Gastroesophageal sphincter (tissue), 4 donors: ENCODE results near the gene CLCN2. TPM values are rescaled to one million over a fixed set of nuclear protein-coding genes. Genes with fewer than 3 reads are reported as not detected.

ENCODE experiments used
- ATAC-seq: fragments of 150-250 bp; one replicate; pipeline ENCODE4 v1.9.1; 2016; ENCODE audit warnings: mild to moderate bottlenecking, moderate library complexity
- H3K27ac ChIP-seq, 4 donors: fragments of 200-600 bp; sonication (generic) in 3 of 4; 1 replicate in 3 of 4; 2 replicates in 1 of 4; pipeline ENCODE4 v1.5.1; 2016 to 2019
- H3K27me3 ChIP-seq: fragments of 200-600 bp; sonication (generic); one replicate; pipeline ENCODE4 v1.5.1; 2019
- H3K36me3 ChIP-seq, 2 donors: fragments of 200-600 bp; sonication (generic); one replicate each; pipeline ENCODE4 v1.5.1; 2019; ENCODE audit warnings: control low read depth in 1 of 2
- H3K4me1 ChIP-seq, 3 donors: fragments of 200-600 bp; sonication (generic); 1 replicate in 2 of 3; 2 replicates in 1 of 3; pipeline ENCODE4 v1.5.1; 2016 to 2019; ENCODE audit warnings: control low read depth in 2 of 3
- H3K4me3 ChIP-seq, 2 donors: fragments of 200-600 bp; sonication (generic); one replicate each; pipeline ENCODE4 v1.5.1; 2019; ENCODE audit warnings: mild to moderate bottlenecking in 1 of 2, moderate library complexity in 1 of 2
- H3K9me3 ChIP-seq, 3 donors: fragments of 200-600 bp; sonication (generic); one replicate each; pipeline ENCODE4 v1.5.1; 2017 to 2019; ENCODE audit warnings: control low read depth in 2 of 3
- EP300 ChIP-seq: sonication (generic); formaldehyde crosslinking; IDR thresholded peaks from one replicate; pipeline ENCODE4 v1.6.1; 2017; ENCODE audit warnings: antibody characterized with exemption, mild to moderate bottlenecking
- POLR2A ChIP-seq, 2 donors: fragments of 450-650 bp; IDR thresholded peaks; one replicate each; pipeline ENCODE4 v1.6.1; 2017; ENCODE audit warnings: antibody characterized with exemption in 2 of 2, mild to moderate bottlenecking in 2 of 2, moderate library complexity in 1 of 2
- POLR2AphosphoS5 ChIP-seq: sonication (generic); formaldehyde crosslinking; IDR thresholded peaks from one replicate; pipeline ENCODE4 v1.6.1; 2017; ENCODE audit warnings: antibody characterized with exemption
- WGBS, 2 donors: methylation state at CpG; one replicate each; pipeline ENCODE4 v1.1.5; 2018; ENCODE audit warnings: low coverage in 1 of 2; 5-methylcytosine and 5-hydroxymethylcytosine counted together
- total RNA-seq, 4 donors: library from RNA; depleted of rRNA; stranded (reverse); fragments of >200 nt; gene quantifications; one replicate each; pipeline ENCODE4 v1.1.0, GENCODE V29; 2016
- TF ChIP-seq, protein P1 (sequence below), 4 experiments: fragments of 200-600 bp in 2 of 4; fragments of 450-650 bp in 2 of 4; sonication (generic) in 1 of 4; IDR thresholded peaks; one replicate each; pipeline ENCODE4 v1.5.1; 2017 to 2019; ENCODE audit warnings: antibody characterized with exemption in 4 of 4, mild to moderate bottlenecking in 2 of 4, moderate library complexity in 2 of 4

The CLCN2 gene
- total RNA-seq, 4 donors from 2014 or later: 2.0 to 6.8 (median 2.3) TPM

DNA sequence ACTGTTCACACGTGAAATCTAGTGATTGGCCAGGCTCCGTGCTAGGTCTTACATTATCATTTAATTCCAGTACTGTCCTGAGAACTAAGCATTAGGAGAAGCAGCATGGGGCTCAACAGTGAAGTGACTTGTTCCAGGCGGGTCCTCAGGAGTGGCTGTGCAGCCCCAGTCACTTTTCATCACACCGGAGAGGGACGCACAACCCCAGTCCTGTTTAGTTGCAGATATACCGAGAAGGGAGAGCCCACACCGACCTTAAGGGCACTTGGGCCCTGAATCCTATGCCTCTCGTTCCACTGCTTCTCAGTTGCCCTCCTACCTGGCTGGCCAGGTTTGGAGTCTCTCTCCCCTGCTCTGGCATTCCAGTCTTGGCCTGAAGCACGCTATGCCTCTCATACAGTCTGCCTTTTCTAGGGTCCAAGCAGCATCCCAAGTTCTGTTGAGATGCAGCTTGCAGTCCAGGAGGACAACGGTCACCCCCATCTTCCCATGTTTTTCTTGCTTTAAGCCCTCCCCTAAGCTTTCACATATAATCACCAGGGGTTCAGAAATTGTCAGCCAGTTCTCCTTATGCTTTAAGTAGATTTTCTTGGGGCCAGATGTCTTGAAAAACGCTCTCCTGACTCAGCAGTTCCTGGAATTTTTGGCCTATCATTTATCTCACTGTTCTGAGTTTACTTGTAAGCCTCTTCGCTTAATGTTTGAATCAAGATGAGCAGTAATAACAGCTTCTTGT lies 13.9 kb downstream of the CLCN2 start:
- no peaks in the 10 kb centered on the region for H3K27me3 ChIP-seq
- WGBS, 2 donors: 44 to 69% methylated on average over 5 to 10 of the region's 12 CpGs
- no peak for TF ChIP-seq POLR2A (IDR thresholded peaks at IDR 0.05)
- TF ChIP-seq, protein P1, sequence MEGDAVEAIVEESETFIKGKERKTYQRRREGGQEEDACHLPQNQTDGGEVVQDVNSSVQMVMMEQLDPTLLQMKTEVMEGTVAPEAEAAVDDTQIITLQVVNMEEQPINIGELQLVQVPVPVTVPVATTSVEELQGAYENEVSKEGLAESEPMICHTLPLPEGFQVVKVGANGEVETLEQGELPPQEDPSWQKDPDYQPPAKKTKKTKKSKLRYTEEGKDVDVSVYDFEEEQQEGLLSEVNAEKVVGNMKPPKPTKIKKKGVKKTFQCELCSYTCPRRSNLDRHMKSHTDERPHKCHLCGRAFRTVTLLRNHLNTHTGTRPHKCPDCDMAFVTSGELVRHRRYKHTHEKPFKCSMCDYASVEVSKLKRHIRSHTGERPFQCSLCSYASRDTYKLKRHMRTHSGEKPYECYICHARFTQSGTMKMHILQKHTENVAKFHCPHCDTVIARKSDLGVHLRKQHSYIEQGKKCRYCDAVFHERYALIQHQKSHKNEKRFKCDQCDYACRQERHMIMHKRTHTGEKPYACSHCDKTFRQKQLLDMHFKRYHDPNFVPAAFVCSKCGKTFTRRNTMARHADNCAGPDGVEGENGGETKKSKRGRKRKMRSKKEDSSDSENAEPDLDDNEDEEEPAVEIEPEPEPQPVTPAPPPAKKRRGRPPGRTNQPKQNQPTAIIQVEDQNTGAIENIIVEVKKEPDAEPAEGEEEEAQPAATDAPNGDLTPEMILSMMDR (IDR thresholded peaks at IDR 0.05): no peak
- no peak for TF ChIP-seq EP300
- no peak for TF ChIP-seq POLR2AphosphoS5
- H3K27ac ChIP-seq: no peak overlapping the region
- H3K4me3 ChIP-seq: no peak overlapping the region
- peaks cover 0 to 38% (median 5%) of the 10 kb centered on the region in 3 donors for H3K4me1 ChIP-seq
- ATAC-seq: no peak
- peaks cover 0 to 44% of the 10 kb centered on the region in 2 donors for H3K36me3 ChIP-seq
- no peaks in the 10 kb centered on the region for H3K9me3 ChIP-seq

DNA sequence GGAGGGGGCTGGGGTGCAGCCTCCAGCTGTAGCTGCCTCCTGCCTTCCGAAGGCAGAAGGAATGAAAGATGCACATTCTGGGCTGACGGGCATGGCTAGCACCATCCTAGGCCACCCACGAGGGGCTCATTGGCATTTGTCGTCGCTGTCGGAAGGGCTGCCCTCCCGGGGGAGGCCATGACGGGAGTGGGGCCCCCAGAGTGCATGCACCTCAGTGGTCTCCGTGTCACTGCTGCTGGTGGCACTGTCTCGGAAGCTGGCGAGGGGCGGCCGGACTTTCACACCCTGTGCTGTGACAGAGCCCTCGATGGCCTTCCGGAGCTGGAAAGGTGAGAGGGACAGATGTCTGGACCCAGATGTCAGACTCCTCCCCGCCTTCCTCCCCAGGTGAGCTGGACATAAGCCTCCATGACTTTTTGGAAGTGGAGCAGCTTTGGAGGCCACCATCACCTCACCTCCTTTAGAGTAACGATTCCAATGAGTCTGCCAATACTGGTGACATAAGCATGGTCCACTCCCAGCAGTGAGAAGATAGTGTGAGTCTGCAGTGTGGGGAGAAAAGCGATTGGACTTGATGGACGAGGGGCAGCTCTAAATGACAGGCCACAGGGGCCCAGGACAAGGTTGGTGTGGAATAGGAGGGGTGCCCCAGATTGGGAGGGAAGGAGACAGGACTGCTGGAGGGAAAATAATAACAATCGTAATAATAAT lies 14.8 kb downstream of the CLCN2 start:
- ATAC-seq: no peak
- Histone ChIP-seq H3K27ac (no peak overlapping the region), H3K9me3 (no peaks in the 10 kb centered on the region), H3K4me1 (peaks cover 0 to 32% (median 5%) of the 10 kb centered on the region in 3 donors), H3K4me3 (no peak overlapping the region), H3K36me3 (peaks cover 0 to 50% of the 10 kb centered on the region in 2 donors), H3K27me3 (no peaks in the 10 kb centered on the region)
- WGBS, 2 donors: 65 to 77% methylated on average over 2 to 15 of the region's 20 CpGs
- no peak for TF ChIP-seq EP300
- no peak for TF ChIP-seq POLR2AphosphoS5
- TF ChIP-seq, protein P1 (IDR thresholded peaks at IDR 0.05): no peak
- TF ChIP-seq POLR2A (IDR thresholded peaks at IDR 0.05): no peak

DNA sequence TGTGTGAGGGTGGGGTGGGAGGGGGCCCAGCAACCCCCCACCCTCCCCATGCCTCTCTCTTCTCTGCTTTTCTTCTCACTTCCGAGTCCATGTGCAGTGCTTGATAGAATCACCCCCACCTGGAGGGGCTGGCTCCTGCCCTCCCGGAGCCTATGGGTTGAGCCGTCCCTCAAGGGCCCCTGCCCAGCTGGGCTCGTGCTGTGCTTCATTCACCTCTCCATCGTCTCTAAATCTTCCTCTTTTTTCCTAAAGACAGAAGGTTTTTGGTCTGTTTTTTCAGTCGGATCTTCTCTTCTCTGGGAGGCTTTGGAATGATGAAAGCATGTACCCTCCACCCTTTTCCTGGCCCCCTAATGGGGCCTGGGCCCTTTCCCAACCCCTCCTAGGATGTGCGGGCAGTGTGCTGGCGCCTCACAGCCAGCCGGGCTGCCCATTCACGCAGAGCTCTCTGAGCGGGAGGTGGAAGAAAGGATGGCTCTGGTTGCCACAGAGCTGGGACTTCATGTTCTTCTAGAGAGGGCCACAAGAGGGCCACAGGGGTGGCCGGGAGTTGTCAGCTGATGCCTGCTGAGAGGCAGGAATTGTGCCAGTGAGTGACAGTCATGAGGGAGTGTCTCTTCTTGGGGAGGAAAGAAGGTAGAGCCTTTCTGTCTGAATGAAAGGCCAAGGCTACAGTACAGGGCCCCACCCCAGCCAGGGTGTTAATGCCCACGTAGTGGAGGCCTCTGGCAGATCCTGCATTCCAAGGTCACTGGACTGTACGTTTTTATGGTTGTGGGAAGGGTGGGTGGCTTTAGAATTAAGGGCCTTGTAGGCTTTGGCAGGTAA lies 15.9 kb downstream of the CLCN2 start:
- ATAC-seq: peak; percentile 76
- peak overlapping the region in 3 of 4 donors; percentile 14 to 48 (median 45) for H3K27ac ChIP-seq
- 28 to 45% methylated on average over 8 to 9 of the region's 14 CpGs for WGBS, 2 donors

DNA sequence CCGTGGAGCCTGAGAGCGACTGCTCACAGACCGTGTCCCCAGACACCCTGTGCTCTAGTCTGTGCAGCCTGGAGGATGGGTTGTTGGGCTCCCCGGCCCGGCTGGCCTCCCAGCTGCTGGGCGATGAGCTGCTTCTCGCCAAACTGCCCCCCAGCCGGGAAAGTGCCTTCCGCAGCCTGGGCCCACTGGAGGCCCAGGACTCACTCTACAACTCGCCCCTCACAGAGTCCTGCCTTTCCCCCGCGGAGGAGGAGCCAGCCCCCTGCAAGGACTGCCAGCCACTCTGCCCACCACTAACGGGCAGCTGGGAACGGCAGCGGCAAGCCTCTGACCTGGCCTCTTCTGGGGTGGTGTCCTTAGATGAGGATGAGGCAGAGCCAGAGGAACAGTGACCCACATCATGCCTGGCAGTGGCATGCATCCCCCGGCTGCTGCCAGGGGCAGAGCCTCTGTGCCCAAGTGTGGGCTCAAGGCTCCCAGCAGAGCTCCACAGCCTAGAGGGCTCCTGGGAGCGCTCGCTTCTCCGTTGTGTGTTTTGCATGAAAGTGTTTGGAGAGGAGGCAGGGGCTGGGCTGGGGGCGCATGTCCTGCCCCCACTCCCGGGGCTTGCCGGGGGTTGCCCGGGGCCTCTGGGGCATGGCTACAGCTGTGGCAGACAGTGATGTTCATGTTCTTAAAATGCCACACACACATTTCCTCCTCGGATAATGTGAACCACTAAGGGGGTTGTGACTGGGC lies 16.7 kb downstream of the CLCN2 start:
- Histone ChIP-seq H3K4me1 (peaks cover 0 to 36% (median 7%) of the 10 kb centered on the region in 3 donors), H3K27ac (peak overlapping the region in 3 of 4 donors; percentile 14 to 48 (median 45)), H3K4me3 (no peak overlapping the region), H3K27me3 (no peaks in the 10 kb centered on the region), H3K36me3 (peaks cover 0 to 55% of the 10 kb centered on the region in 2 donors), H3K9me3 (no peaks in the 10 kb centered on the region)
- no peak for ATAC-seq
- TF ChIP-seq POLR2A (IDR thresholded peaks at IDR 0.05): no peak
- TF ChIP-seq POLR2AphosphoS5: no peak
- 33 to 63% methylated on average over 1 to 3 of the region's 24 CpGs for WGBS, 2 donors

More for the DNA sequence above, 15.9 kb downstream of the CLCN2 start:
- Histone ChIP-seq H3K9me3 (no peaks in the 10 kb centered on the region), H3K4me3 (no peak overlapping the region), H3K4me1 (peaks cover 0 to 35% (median 5%) of the 10 kb centered on the region in 3 donors), H3K36me3 (peaks cover 0 to 55% of the 10 kb centered on the region in 2 donors), H3K27me3 (no peaks in the 10 kb centered on the region)
- TF ChIP-seq POLR2A (IDR thresholded peaks at IDR 0.05): no peak
- TF ChIP-seq, protein P1 (IDR thresholded peaks at IDR 0.05): peak in 3 of 4 experiments; percentile 30 to 40 (median 38)
